COLO668 (cell line): ENCODE measurements around the gene EIF5B.

Experiments
- DNase-seq: peaks from one replicate; lab custom pipeline; 2025; ENCODE audit not compliant: unreplicated experiment; lab: John Stamatoyannopoulos, UW

The EIF5B gene

GRCh38 chr2:99404797-99405669, 67.8 kb downstream of the EIF5B start:
- no peak for DNase-seq

GRCh38 chr2:99406137-99406536, 68.9 kb downstream of the EIF5B start:
- DNase-seq = no peak

DNA sequence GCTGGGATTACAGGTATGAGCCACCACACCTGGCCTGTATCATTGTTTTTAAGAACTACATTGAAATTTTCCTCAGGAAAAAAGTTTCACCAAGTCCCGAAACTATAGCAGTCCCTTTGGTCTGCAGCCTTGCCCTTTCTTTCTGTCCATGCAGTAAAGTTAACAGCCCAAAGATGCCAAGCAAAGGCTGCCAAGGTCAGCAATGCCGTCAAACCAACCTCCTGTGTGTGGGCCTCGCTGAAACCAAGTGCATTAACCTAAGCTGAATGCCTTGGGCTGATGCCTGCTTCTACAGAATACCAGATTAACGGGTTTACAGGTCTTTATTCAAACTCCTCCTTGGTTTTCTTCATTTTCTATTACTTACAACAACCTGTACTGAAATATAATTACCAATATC, 73.1 kb downstream of the EIF5B start:
- no peak for DNase-seq

DNA sequence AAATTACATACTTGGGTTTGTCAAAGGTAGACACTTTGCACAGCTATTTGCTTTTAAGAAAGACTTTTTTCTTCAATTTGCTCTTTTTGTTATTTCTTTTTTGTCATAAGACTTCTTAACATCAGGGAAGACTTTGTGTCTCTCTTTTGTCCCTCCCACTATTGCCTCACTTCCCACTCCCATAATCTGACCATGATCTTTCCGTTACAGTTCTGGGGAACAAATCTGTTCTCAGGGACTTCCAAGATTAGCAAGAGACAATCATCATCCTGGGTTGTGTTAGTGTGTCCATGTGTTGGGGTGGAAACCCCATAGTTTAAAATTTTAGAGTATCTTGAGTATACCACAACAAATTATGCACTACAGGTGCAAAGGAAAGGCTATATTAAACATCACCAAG, 77.4 kb downstream of the EIF5B start:
- DNase-seq = no peak

GRCh38 chr2:99417396-99417795, 80.2 kb downstream of the EIF5B start:
- no peak for DNase-seq

GRCh38 chr2:99420031-99420430, 82.8 kb downstream of the EIF5B start:
- no peak for DNase-seq

DNA sequence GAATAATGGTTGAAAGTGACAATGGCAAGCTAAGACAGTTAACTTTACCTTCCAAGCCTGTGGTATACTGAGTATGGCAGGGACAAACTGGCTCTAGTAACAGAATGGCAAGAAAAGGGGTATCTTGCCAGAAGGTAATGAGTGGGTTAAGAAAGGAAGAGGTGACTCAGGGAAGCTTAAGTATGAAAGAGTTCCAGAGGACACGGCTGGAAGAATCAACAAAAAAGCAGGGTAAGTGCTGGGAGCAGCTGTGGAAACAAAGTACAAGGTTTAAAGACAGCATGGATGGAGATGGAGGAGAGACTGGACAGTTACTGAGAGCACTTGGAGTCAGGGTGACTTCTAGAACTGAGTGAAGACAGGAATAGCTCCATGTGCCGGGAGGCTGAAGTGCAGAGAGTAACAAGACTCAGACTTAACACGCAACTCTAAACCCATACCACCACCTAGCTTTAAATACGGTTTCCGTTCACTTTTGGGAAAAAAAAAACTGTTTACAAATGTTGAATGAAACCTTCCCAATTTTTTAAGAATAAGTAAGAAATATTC, 83.6 kb downstream of the EIF5B start:
- DNase-seq = no peak

DNA sequence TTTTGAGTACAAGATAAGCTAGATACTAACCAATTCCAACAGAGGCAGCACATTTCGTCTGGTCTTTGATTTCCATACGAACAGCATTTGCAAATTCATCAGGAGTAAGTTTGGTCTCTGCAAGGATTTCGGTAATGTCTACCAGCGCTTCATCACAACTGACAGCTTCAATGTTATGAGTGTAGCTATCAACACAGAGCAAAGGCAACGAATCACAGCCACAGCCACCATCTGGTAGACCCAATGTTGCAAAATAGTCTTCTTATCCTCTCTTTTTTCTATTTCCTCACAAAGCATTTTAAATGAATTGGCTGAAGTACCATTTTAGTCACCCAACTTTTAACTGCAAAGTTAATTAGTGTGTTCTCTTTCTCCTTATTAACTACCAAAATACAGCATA, 84.3 kb downstream of the EIF5B start:
- DNase-seq = no peak

- DNase-seq = no peak
Observed at GRCh38 chr2:99422599-99422998, 85.4 kb downstream of the EIF5B start.

GRCh38 chr2:99424371-99424770, 87.2 kb downstream of the EIF5B start:
- no peak for DNase-seq

GRCh38 chr2:99425022-99425421, 87.8 kb downstream of the EIF5B start:
- no peak for DNase-seq

- no peak for DNase-seq
Observed at GRCh38 chr2:99430614-99431291, 93.6 kb downstream of the EIF5B start.

GRCh38 chr2:99431587-99432275, 94.5 kb downstream of the EIF5B start:
- DNase-seq = no peak

DNA sequence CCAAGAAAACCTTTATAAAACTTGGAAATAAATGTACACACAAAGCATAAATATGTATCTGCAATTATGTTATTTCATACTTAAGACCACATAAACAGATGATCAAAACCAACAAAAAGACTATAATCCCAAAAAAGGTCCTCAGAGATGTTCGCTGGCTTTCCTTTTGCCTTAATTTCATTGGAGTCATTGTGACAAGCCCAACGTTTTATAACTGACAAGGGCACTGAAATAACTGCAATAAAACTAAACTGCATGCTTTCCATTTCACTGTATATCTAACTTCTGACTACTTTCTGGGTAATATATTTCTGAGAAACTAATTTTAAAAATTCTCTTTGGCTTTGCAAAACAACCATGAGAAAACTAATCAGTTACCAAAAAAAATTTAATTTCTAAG, 96.2 kb downstream of the EIF5B start:
- DNase-seq = no peak

GRCh38 chr2:99436874-99437273, 99.7 kb downstream of the EIF5B start:
- DNase-seq = no peak

DNA sequence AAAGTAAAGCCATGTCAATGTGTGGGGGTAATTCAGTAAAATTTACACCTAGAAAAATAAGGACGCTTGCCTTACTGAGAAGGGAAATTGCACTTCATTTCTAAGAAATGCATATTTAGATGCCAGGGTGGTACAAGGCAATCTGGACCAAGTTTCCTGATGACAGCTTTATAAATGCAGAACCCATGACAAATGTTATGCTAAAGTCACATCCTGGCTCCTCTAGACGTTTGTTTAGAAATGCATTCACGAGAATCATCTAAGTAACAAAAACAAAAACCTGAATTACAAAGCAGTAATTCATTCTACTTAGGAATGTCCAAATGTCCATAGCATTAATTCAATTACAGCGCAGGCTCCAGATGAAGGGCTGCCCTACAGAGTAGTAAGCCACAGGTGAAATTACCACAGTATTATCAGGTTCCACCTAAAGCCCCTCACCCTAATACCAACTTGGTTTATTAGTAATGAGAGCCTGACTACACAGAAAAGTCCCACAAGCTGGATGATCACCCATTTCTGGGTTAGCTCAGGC, 102.8 kb downstream of the EIF5B start:
- no peak for DNase-seq

GRCh38 chr2:99442837-99443236, 105.6 kb downstream of the EIF5B start:
- no peak for DNase-seq

DNA sequence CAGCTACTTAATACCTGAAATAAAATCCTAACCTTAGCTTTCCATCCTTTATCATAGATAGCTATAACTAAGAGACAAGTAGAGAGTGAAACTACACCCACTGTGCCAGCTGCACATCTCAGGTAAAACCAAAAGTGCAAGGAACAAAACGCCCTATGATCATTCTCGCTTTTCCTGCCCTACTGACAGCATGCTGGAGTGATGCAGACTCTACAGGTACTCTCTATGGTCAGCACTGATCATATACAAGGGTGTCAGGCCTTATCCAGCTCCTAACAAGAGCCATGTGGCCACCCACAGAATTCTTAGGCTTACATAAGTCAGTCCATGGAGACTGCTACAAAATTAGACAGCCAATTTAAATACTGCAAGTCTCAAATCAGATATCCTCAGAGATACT, 107.0 kb downstream of the EIF5B start:
- DNase-seq = no peak

- DNase-seq = no peak
Observed at GRCh38 chr2:99445065-99445464, 107.9 kb downstream of the EIF5B start.

- DNase-seq = no peak
Observed at GRCh38 chr2:99448556-99448955, 111.4 kb downstream of the EIF5B start.

DNA sequence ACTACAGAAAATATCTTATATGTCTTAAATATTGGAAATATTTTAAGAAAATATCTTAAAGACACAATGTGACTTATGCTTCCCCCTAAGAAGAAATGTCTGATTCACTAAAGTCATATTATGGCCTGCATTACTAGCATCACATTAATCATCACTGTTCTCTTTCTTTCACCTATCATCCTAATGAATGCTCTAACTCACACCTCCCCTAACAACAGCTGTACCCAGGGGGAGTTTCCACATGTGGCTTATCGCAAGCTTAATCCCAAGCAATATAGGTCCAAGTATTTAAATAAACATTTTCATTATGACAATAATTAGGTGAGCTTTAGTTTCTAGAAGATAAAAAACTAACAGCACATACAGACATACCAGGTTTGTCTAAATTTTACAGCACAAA, 113.0 kb downstream of the EIF5B start:
- DNase-seq = no peak
